ENCODE measurements around the gene VWA3A.

- no peak for TF ChIP-seq CTCF (IDR thresholded peaks at IDR 0.05; ENCODE audit: control extremely low read depth in 1 of 3, insufficient read depth in 1 of 3, low read depth in 1 of 3, low read length in 3 of 3)
- no peak for TF ChIP-seq EZH2 (IDR thresholded peaks at IDR 0.05; ENCODE audit: low read depth, low read length, severe bottlenecking)
- TF ChIP-seq SUZ12 (IDR thresholded peaks at IDR 0.05; ENCODE audit: low read length): no peak
- no peak for TF ChIP-seq GTF2F1 (IDR thresholded peaks at IDR 0.05; ENCODE audit: borderline replicate concordance, low read depth, low read length)
- TF ChIP-seq EP300 (IDR thresholded peaks at IDR 0.05; ENCODE audit: borderline replicate concordance in 1 of 2, low read depth in 2 of 2, low read length in 2 of 2): no peak
- no peak for TF ChIP-seq POLR2A (IDR thresholded peaks at IDR 0.05; ENCODE audit: control extremely low read depth in 1 of 2, low read depth in 2 of 2, low read length in 2 of 2)
Observed at GRCh38 chr16:22103441-22103840, 11.1 kb downstream of the VWA3A start.

Data from H1 (cell line).